ENCODE measurements around the gene HIVEP3. TPM values are rescaled to one million over a fixed set of nuclear protein-coding genes. Genes with fewer than 3 reads are reported as not detected.

Gene HIVEP3
- total and polyA plus RNA-seq, 2 donors (not counting 1 experiment from before 2014, with no cell fraction given): 2.0 to 5.1 TPM

DNA sequence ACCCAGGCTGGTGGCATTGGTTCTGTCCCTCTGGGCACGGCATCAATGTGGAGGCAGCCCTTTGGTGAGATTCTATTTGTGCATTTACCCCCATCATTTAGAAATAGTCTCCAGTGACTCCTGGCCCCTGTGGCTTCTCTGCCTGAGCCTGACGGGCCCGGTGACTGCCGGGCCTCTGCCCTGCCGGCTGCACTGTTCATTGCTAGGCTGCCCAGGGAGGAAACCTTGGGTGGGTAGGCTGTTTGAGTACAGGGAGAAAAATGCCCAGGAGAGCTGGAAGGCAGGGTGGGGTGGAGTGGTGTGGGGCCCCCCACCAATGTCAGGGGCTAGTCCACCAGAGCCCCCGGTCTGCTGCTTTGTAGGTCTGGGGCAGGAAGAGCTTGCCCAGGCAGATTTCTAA, 410.9 kb downstream of the HIVEP3 start:
- no peak for DNase-seq
- TF ChIP-seq EZH2 (IDR thresholded peaks at IDR 0.05; ENCODE audit: borderline replicate concordance, insufficient read depth, low read depth, low read length, poor library complexity, severe bottlenecking) (no peak), CTCF (IDR thresholded peaks at IDR 0.05) (no peak)
- Mint-ChIP-seq H3K27ac (no peak overlapping the region), H3K4me3 (no peak overlapping the region), H3K27me3 (no peaks in the 10 kb centered on the region), H3K9me3 (ENCODE audit: insufficient read depth) (no peaks in the 10 kb centered on the region), H3K4me1 (peaks cover 2% of the 10 kb centered on the region)
- Histone ChIP-seq H3K4me2 (replicated peaks; ENCODE audit: low read depth, low read length, poor library complexity, severe bottlenecking) (no peak overlapping the region), H3K36me3 (replicated peaks in 1 of 2; ENCODE audit: control extremely low read depth in 1 of 2, control insufficient read depth in 1 of 2, extremely low read depth in 1 of 2, insufficient read depth in 2 of 2, low read length in 1 of 2) (peaks cover 0 to 7% of the 10 kb centered on the region in 2 experiments), H3K9me3 (ENCODE audit: control extremely low read depth in 1 of 3, control insufficient read depth in 2 of 3, insufficient read depth in 1 of 3, low read length in 2 of 3) (no peaks in the 10 kb centered on the region), H2AFZ (ENCODE audit: insufficient read depth, low read depth, low read length, poor library complexity, severe bottlenecking) (no peak overlapping the region), H3K9ac (ENCODE audit: low read length) (no peak overlapping the region), H3K27ac (ENCODE audit: low read length in 2 of 2) (no peak overlapping the region), H3K4me1 (ENCODE audit: control insufficient read depth in 2 of 2, insufficient read depth in 2 of 2, low read length in 2 of 2) (no peaks in the 10 kb centered on the region), H3K79me2 (ENCODE audit: control insufficient read depth, insufficient read depth, low read length) (no peaks in the 10 kb centered on the region), H3K4me3 (ENCODE audit: control extremely low read depth in 1 of 5, extremely low read depth in 1 of 5, insufficient read depth in 1 of 5, low read depth in 2 of 5, low read length in 4 of 5) (no peak overlapping the region), H4K20me1 (ENCODE audit: control insufficient read depth, insufficient read depth, low read length, poor library complexity, severe bottlenecking) (no peaks in the 10 kb centered on the region), H3K27me3 (replicated peaks in 1 of 4; ENCODE audit: control extremely low read depth in 1 of 4, control insufficient read depth in 3 of 4, insufficient read depth in 4 of 4, low read length in 3 of 4) (no peaks in the 10 kb centered on the region)
- 84% methylated on average over 5 of the region's 6 CpGs for WGBS (ENCODE audit: insufficient coverage)
- intact Hi-C loops (cut with micrococcal nuclease): no loop called here
- no peak for ATAC-seq (ENCODE audit: low read depth)
- ChIA-PET CTCF (interaction anchor here (2.3 kb wide), 1 partner anchor 9 kb away, joined by 8 read pairs; no protein-coding TSS in a partner anchor), POLR2A (no interaction called here)

DNA sequence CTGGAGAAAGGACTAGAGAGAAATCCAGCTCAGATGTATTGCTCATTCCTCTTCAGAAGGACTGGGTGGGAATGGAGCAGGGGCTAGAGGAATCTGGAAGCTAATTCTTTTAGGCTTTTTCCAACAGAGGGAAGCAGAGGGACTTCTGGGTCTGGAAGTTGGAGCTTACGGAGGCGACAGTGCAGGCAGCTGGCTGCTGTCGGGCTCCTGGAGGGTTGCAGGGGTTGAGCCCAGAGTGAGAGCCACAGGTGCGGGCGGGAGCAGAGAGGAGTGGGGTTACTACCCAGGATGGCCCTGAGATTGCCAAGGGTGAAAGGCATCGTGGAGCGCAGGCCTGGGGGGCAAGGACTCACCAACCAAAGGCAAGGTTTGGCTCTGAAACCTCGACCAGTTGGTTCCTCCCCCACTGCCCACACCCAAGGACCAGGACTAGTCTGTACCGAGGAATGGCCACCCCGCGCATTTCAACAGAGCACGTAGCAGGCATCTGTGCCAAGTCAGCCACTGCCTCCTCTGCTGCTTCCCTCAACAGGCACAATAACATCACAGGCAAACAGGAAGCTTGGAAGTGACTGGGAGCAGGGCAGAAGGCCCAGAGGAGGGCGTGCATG, 411.5 kb downstream of the HIVEP3 start:
- WGBS (ENCODE audit: insufficient coverage): 95% methylated on average over 12 of the region's 13 CpGs
- no peak overlapping the region for H3K27ac Mint-ChIP-seq
- ChIA-PET CTCF (interaction anchor here (2.3 kb wide), 1 partner anchor 10 kb away, joined by 8 read pairs; no protein-coding TSS in a partner anchor), POLR2A (no interaction called here)
- intact Hi-C loops (cut with micrococcal nuclease): no loop called here
- H3K27me3 Mint-ChIP-seq: no peaks in the 10 kb centered on the region
- no peak for DNase-seq
- no peaks in the 10 kb centered on the region for H3K9me3 ChIP-seq (ENCODE audit: control extremely low read depth in 1 of 3, control insufficient read depth in 2 of 3, insufficient read depth in 1 of 3, low read length in 2 of 3)
- no peaks in the 10 kb centered on the region for H4K20me1 ChIP-seq (ENCODE audit: control insufficient read depth, insufficient read depth, low read length, poor library complexity, severe bottlenecking)
- H3K79me2 ChIP-seq (ENCODE audit: control insufficient read depth, insufficient read depth, low read length): no peaks in the 10 kb centered on the region
- H3K4me1 Mint-ChIP-seq: peaks cover 2% of the 10 kb centered on the region
- H3K9me3 Mint-ChIP-seq (ENCODE audit: insufficient read depth): no peaks in the 10 kb centered on the region
- no peaks in the 10 kb centered on the region for H3K4me1 ChIP-seq (ENCODE audit: control insufficient read depth in 2 of 2, insufficient read depth in 2 of 2, low read length in 2 of 2)
- H3K9ac ChIP-seq (ENCODE audit: low read length): no peak overlapping the region
- ATAC-seq (ENCODE audit: low read depth): no peak
- no peaks in the 10 kb centered on the region for H3K27me3 ChIP-seq (replicated peaks in 1 of 4; ENCODE audit: control extremely low read depth in 1 of 4, control insufficient read depth in 3 of 4, insufficient read depth in 4 of 4, low read length in 3 of 4)
- no peak overlapping the region for H2AFZ ChIP-seq (ENCODE audit: insufficient read depth, low read depth, low read length, poor library complexity, severe bottlenecking)
- H3K4me3 Mint-ChIP-seq: no peak overlapping the region
- TF ChIP-seq CTCF (IDR thresholded peaks at IDR 0.05): no peak
- TF ChIP-seq EZH2 (IDR thresholded peaks at IDR 0.05; ENCODE audit: borderline replicate concordance, insufficient read depth, low read depth, low read length, poor library complexity, severe bottlenecking): no peak
- peaks cover 0 to 3% of the 10 kb centered on the region in 2 experiments for H3K36me3 ChIP-seq (replicated peaks in 1 of 2; ENCODE audit: control extremely low read depth in 1 of 2, control insufficient read depth in 1 of 2, extremely low read depth in 1 of 2, insufficient read depth in 2 of 2, low read length in 1 of 2)
- no peak overlapping the region for H3K4me3 ChIP-seq (ENCODE audit: control extremely low read depth in 1 of 5, extremely low read depth in 1 of 5, insufficient read depth in 1 of 5, low read depth in 2 of 5, low read length in 4 of 5)
- no peak overlapping the region for H3K27ac ChIP-seq (ENCODE audit: low read length in 2 of 2)
- H3K4me2 ChIP-seq (replicated peaks; ENCODE audit: low read depth, low read length, poor library complexity, severe bottlenecking): no peak overlapping the region
